Measurements from ENCODE around the gene WDR41.

Gene WDR41

DNA sequence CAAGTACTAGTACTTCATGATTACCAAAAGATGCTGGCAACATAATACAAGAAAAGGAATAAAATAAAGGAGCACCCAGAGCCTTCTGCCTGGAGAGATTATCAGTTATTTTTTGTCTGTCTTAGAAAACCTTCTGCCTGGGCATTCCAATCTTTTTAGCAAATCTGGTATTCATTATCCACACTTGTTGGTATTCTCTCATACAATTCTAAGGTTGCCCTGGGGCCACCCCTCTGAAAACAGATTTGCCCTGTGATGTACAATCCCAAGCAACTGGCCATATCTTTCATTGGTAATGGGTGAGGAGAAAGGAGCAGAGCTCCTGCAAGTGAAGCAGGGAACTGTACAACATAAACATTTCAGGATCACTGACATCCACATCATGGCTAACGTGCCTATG lies 47.8 kb downstream of the WDR41 start:
- DNase-seq: no peak

DNA sequence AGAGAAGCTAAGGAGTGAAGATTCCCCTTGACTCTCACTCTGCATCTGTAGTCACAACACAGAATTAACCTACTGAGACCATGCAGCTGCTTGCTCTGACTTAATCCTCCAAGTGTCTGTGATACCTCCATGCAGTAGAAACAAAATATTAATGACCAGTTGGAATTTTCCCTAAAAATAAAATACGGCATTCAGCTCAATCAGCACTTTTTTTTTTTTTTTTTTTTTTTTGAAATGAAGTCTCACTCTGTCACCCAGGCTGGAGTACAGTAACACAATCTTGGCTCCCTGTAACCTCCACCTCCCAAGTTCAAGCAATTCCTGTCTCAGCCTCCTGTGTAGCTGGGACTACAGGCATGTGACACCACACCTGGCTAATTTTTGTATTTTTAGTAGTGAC lies 48.4 kb downstream of the WDR41 start:
- no peak for DNase-seq

DNA sequence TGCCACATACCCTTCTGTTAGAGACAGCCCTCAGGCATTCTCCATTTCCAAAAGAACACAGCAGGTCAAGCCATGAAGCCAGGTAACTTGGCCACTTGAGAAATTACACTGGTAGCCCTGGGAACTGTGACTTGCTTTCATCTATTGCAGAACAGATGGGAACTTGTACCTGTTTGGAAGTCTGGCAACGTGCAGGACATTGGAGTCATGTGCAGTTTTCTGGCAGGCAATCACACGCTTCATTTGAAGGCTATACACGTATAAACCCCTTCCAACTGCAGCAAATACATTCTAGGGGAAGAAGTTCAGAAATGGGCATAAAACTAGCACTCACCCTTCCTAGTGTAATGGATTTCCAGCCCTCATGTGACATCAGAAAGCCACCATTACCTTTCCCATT lies 54.0 kb downstream of the WDR41 start:
- DNase-seq: no peak

DNA sequence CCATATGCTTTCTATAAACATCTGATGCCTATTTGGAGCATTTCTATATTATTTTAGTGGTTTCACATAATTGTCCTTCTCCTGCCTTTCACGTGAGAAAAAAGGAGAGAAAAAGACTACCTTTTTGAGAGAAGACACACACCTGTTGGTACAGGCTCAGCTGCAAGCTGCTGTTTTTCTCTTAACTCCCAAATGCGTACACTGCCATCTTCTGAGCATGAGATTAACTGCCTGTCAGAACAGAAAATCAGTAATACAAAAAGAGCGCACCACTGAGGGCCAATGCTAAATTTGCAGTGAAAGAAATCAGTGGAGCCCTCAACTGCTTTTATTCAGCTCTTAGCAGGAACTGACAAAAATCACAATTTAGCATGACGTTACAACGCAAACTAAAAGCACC lies 54.9 kb downstream of the WDR41 start:
- DNase-seq: no peak

DNA sequence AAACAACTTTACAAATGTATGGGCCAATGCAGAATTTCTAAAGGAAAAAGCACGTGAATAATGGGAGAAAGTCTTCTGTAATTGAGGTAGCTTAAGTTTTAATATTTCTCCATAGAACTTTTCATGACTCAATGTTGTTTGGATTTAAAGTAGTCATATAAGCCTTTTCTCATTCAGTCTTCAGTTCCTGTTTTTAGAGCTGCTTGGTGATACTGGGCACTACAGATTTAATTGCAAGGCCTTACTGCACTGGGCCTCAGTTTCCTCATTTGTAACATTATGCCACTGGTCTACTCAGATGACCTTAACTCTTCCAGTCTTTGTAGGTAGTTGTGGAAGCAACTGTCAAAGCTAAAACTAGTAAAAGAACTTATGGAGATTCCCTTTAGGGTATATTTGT lies 60.4 kb downstream of the WDR41 start:
- DNase-seq: no peak

DNA sequence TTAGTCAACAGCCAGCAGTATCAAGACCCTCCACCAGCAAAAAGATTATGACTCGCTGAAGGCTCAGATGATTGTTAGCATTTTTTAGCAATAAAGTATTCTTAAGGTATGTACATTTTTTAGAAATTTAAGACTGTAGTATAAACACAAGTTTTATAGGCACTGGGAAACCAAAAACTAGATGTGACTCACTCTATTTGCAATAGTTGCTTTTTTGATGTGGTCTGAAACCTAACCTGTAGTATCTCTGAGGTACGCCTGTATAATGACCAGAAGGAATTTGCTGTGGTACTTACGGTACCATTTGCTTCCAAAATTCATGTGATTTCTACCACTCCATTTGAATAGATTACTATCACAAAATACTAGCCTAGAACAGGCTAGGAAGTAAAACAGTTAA lies 60.8 kb downstream of the WDR41 start:
- DNase-seq: no peak

DNA sequence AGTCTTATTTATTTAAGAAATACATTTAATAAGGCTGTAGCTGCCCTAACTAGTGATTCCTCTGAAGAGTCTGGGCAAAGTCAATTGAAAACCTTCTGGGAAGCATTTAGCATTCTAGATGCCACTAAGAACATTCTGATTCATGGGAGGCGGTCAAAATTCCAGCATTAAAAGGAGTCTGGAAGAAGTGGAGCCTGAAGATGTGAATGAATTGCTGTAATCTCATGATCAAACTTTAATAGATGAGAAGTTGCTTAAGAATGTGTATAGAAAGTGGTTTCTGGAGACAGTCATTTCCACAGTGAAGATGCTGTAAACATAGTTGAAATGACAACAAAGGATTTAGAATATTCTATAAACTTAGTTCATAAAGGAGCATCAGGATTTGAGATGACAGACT lies 61.4 kb downstream of the WDR41 start:
- no peak for DNase-seq

DNA sequence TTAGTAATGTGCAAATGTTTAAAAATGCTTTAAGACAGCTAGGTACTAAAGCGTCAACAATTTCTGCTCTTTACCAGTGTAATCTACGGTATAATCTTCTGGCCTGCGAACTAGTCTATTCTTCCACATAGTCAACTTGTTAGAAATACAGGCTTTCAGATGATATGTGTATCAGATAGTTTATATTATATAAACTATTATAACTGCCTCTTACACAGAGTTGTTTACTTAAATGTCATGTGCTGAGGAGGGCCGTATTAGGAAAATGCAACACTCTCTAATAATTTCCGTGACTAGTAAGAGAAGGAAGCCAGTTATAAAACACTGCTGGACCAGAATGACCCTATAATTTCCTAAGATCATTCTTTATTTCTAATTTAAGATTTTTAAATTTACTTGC lies 63.6 kb downstream of the WDR41 start:
- DNase-seq: no peak

DNA sequence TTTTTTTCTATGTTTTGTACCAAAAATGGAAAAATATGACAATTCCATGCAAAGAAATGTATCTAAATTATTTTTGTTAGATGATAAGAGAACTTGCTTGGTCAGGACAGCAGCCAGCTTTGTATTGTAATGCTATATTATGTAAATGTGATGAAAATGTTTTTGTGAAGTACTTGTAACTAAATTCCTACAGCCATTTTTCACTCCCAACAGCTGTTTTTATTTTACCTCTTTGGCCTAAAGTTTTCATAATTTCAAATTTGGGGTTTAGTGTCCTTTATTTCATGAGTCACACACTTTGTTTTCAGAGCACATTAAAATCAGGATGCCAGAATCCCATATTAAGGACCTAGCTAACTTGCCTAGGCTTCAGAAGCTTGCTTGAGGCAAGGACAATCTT lies 64.1 kb downstream of the WDR41 start:
- no peak for DNase-seq

DNA sequence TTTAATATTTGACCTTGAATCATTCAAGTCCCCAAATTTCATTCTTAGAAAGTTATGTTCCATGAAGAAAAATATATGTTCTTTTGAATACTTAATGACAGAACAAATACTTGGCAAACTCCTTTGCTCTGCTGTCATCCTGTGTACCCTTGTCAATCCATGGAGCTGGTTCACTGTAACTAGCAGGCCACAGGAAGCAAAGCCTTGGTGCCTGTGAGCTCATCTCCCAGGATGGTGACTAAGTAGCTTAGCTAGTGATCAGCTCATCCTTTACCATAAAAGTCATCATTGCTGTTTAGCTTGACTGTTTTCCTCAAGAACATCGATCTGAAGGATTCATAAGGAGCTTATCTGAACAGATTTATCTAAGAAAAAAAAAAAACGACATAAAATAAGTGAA lies 65.4 kb downstream of the WDR41 start:
- DNase-seq: no peak

DNA sequence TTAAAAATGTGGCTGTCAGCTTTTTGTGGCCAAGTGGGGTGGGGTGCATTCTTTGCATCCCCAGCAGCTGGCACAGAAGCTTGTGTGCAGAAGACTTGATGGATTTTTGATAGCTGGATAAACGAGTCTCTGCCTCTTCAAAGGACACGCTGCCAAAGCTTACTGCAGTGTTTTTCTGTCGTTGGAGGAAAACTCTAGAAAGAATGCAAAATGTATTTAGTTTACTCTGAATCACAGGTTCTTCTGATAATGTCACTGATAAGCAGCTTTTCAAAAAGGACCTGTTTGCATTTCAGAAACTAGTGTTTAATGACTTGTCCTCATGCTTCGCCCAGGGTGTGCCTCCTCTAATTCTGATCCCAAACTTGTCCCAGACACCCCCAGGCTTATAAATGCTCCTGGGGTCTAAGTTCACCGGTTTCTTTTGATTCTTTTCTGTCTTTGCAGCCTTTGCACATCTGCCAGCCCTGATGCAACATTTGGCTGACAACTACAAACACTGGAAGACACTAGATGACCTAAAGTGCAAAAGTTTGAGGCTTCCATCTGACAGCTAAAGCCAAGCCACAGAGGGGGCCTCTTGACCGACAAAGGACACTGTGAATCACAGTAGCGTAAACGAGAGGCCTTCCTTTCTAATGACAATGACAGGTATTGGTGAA lies 66.0 kb downstream of the WDR41 start:
- DNase-seq: no peak

DNA sequence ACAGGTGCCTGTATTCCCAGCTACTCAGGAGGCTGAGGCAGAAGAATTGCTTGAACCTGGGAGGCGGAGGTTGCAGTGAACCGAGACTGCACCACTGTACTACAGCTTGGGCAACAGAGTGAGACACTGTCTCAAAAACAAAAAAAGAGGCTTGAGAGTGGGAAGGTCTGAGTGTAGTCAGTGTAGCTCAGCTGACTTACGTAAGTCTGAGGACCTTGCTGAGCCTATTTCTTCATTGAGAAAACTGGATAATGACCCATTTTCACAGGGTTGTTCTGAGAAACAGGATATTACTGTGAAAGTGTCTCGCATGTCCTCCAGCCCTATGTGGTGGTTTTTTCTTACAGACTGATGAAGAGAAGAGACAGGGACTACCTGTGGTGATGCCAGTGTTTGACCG lies 66.7 kb downstream of the WDR41 start:
- DNase-seq: no peak

DNA sequence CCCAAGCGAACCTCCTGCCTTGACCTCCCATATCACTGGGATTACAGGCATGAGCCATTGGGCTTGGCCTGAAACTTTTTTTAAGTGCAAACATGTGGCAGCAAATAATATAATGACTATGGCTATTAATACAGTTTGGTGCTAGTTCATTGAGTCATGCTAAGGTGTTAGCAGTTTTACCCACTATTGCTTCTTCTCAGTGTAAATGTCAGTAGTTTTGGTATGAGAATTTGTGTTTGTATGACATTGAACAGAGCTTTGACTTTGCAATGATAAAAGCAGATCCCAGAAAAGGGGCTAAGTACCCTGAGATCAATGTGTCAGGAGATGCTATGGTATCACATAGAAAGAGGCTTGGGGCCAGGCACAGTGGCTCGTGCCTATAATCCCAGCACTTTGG lies 67.2 kb downstream of the WDR41 start:
- DNase-seq: no peak

DNA sequence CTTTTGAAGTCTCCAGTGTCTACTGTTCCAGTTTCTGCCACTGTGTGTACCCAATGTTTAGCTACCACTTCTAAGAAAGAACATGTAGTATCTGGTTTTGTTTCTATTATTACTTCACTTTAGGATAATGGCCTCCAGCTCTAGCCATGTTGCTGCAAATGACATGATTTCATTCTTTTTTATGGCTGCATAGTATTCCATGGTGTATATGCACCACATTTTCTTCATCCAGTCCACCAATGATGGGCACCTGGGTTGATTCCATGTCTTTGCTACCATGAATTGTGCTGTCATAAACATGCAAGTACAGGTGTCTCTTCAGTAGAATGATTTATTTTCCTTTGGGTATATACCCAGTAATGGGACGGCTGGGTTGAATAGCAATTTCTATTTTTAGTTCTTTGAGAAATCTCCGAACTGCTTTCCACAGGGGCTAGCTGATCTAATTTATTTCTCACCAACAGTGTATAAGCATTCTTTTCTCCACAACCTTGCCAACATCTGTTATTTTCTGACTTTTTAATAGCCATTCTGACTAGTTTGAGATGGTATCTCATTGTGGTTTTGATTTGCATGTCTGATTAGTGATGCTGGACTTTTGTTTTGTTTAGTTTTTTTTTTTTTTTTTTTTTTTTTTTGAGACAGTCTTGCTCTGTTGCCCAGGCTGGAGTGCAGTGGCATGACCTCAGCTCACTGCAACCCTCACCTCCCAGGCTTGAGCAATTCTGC lies 68.9 kb downstream of the WDR41 start:
- DNase-seq: no peak

DNA sequence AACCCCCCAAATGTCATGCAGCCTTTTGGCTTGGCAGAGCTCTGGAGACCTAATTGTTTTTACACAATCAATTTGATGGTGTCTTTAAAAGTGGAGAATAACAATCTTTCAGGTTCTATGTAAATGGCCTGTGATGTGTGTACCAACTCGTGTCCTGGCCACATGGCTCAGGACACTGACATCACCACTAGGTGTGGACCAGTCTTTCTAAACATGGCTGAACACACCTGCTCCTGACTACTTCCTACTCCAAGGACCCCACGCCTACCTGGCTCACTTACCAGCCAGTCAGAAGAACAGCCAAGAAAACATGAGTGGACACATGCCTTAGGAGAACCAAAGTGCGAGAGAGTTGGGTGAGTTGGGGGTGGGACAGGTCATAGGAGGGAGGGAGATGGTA lies 71.2 kb downstream of the WDR41 start:
- no peak for DNase-seq

DNA sequence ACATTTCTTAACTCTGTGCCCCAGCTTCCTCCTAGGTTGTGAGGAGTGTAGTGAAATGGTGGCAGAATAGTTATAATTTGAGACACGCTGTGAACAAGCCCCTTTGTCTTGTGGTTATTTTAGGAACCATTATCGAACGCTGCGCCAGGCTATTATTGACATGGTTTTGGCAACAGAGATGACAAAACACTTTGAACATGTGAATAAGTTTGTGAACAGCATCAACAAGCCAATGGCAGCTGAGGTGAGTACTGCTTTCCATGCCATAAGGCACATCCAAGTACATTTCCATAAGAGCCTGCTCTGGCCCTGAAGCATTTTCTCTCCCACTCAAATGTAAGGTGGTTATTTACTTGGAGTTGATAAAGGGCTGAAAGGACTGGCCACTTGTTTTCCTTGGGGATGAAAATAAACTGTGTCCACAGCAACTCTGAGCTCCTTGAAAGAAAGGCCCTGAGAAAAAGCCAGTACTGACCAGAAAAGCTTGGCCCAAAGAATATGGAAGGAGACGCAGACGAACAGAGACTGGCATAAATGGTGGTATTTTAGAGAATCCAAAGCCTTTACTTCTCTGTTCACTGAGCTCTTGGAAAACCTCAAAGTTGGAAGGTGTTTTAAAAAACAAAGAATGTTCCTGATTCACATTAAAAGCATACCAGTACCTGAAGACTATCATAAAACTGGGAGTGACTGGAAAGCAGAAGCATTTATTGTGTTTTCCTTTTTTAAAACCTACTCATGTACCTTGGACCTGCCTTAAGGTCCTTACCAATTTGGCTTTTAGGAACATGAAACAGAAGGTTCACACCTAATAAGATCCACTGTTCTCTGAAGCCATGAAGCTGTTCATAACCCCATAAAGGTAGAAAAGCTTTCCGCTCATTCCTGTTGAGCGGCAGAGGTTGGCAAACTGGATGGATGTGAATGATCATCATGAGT lies 72.2 kb downstream of the WDR41 start:
- DNase-seq: no peak

DNA sequence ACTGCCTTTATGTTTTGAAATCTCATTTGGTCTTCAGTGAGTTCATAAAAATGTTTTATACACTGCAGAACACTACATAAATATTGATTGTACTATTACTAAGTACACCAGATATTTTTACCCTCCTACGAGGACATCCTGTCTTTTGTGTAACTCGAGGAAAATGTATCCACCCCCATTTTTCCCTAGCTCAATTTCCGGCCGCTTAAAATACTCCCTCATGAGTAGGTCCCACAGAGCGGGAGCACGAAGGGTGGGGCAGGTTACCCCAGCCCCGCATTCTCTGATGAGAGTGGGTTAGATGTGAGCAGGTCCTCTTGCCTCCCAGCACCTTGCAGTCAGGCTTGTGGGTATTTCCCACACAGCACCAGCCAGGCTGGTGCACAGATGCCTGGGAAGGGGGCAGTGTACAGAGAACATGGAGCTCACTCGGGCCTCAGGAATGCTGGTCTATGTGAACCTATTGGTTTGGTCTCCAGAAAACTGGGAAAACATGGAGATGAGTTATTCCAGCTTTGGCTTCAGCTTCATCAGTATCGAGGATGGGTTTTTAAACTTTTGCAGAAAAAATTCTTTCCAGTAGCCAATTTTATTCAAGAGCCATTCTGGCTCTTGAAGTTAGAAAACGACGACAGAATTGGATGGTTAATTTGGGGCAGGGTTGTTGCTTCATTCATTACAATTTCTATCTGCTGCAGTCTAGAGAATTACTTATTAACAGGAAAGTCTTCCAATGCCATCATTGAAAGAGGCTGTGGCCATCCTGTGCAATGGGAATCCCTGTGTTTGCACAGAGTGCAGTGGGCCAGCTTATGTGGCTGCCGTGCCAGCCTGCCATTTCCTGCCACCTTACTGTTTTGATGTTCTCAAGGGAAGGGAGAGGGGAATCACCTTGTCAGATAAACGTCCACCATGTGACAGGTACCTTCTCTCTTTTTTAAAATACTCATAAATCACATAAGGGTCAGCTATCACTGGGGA lies 73.2 kb downstream of the WDR41 start:
- DNase-seq: no peak

DNA sequence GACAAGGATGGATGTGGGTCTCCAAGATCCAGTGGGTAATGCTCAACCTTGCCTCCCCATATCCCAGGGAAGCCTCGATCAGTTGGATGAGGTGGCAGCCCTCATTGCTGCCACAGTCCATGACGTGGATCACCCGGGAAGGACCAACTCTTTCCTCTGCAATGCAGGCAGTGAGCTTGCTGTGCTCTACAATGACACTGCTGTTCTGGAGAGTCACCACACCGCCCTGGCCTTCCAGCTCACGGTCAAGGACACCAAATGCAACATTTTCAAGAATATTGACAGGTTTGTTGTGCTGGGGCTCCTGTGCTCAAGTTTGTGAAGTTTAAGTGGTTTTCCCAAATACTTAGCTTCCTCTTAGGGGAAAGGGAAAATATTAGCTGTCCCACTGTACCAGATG lies 74.0 kb downstream of the WDR41 start:
- DNase-seq: no peak

DNA sequence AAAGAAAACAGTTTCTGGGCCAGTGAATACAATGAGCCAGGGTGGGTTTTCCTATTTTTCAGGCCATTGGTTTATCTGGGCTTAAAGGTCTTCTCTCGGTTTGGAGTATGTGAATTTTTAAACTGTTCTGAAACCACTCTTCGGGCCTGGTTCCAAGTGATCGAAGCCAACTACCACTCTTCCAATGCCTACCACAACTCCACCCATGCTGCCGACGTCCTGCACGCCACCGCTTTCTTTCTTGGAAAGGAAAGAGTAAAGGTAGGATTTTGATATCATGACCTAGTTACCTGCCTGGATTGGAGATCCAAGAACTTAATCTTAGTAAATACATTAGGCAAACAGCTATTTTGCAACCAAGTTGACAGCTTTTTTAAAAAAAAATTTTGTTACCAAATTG lies 79.1 kb downstream of the WDR41 start:
- no peak for DNase-seq

DNA sequence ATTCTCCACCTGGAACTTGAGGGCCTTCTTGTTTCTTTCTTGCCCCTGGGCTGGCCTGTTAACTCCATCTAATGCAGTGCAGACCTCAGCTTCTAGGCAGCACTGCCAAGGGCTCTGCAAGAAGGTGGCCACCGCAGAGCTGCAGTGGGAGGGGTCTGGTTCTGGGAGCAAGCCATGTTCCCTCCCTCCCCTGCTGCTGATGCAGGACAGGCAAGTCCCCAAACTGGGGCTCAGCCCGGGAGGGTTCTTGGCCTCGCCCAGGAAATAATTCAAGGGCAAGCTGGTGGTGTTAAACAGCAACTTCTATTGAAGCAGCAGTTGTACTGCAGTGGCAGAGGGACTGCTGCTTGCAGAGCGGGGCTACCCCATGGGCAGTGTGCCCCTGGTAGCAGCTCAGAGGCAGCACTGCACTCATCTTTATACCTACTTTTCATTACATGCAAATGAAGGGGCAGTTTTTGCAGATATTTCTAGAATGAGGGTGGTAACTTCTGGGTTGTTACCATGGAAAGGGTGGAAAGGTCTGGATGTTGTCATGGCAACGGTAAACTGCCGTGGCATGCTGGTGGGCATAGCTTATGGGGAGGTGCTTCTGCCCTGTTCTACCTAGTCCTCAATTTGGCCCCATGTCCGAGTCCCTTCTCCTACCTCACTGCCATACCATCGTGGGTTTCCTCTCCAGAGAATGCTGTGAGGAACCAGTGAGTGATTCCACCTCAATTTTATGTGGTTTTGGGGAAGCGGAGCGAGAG lies 82.1 kb downstream of the WDR41 start:
- no peak for DNase-seq

DNA sequence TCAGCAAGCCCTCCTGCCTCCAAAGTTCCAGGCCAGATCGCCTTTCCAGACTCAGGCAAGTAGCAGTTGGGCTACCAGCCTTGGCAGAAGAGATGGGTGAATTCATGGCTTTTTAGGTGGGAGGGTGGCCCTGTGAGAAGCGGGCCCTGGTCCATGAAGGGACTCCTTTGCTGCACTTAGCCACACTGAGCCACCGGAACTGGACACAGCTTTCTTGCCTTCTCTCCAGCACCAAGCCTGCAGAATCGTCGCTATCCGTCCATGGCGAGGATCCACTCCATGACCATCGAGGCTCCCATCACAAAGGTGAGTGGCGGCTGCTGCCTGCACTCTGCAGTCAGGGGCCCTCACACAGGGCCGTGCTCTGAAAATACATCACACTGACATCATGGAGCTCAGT lies 85.0 kb downstream of the WDR41 start:
- no peak for DNase-seq

DNA sequence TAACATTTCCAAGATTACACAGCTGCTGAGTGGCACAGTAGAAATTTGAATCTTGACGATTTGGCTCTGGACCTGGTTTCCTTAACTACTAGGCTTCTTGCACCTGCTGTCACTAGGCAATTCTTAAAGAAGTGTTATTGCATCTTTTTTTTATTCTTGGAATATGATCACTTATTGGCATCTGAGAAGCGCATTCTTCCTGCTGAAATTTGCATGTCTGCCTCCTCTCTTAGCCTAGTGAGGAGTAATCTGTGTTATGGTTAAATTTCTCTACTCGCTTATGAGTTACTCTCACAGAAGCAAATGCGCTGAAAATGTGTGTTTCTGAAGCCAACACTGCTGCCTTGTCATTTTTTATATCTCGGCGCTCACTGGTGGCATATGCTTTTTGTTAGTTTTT lies 89.3 kb downstream of the WDR41 start:
- no peak for DNase-seq
